Natural killer cell treated with Interleukin-12 subunit alpha and Interleukin-12 subunit beta and Interleukin-15 and Interleukin-18, amount 100 ng/mL, for 72 hours (primary cell): Measurements from ENCODE around the gene RAB9A. TPM values are rescaled to one million over a fixed set of nuclear protein-coding genes. Genes with fewer than 3 reads are reported as not detected.
A peak's percentile ranks its signal among the peaks of the same experiment; 100 is the strongest.

Experiments used
- ATAC-seq, 2 donors: fragments of 150-1000 bp; cut with Tn5 transposase in 1 of 2; sonication (Bioruptor Pico), chemical (Tn5 transposase) in 1 of 2; 2 replicates each; pipeline ENCODE4 v1.10.0; 2021
- DNase-seq: peaks from one replicate; pipeline ENCODE4 v3.0.0; 2022; ENCODE audit warnings: low spot score
- H3K27ac Mint-ChIP-seq, 2 donors: 1 replicate in 1 of 2; 2 replicates in 1 of 2; pipeline ENCODE4 v1.8.0; 2022; ENCODE audit warnings: mixed read lengths in 2 of 2, mild to moderate bottlenecking in 1 of 2, moderate library complexity in 1 of 2
- H3K27me3 Mint-ChIP-seq, 2 donors: 1 replicate in 1 of 2; 2 replicates in 1 of 2; pipeline ENCODE4 v1.8.0; 2022; ENCODE audit warnings: mixed read lengths in 2 of 2
- H3K36me3 Mint-ChIP-seq: one replicate; pipeline ENCODE4 v1.8.0; 2022; ENCODE audit warnings: mixed read lengths
- H3K4me1 Mint-ChIP-seq, 2 donors: 1 replicate in 1 of 2; 2 replicates in 1 of 2; pipeline ENCODE4 v1.8.0; 2022; ENCODE audit warnings: low read depth in 2 of 2, mixed read lengths in 2 of 2, mild to moderate bottlenecking in 1 of 2
- H3K4me3 Mint-ChIP-seq: one replicate; pipeline ENCODE4 v1.8.0; 2022; ENCODE audit warnings: mixed read lengths
- H3K9me3 Mint-ChIP-seq: 2 replicates; pipeline ENCODE4 v1.8.0; 2022; ENCODE audit warnings: mixed read lengths
- total RNA-seq, 2 donors: library from RNA; stranded (reverse); gene quantifications; one replicate each; pipeline ENCODE4 v1.2.3, GENCODE V29; 2022

RAB9A gene
- total RNA-seq, 2 donors from 2014 or later = 27.7 to 73.6 TPM

- peak overlapping the region; percentile 81 to 94 for H3K27ac Mint-ChIP-seq
- peaks cover 0 to 6% of the 10 kb centered on the region in 2 donors for H3K27me3 Mint-ChIP-seq
- no peak for ATAC-seq
- H3K9me3 Mint-ChIP-seq = no peaks in the 10 kb centered on the region
- H3K4me3 Mint-ChIP-seq = peak overlapping the region; percentile 88
- peaks cover 49 to 77% of the 10 kb centered on the region in 2 donors for H3K4me1 Mint-ChIP-seq
- DNase-seq = no peak
- peaks cover 22% of the 10 kb centered on the region for H3K36me3 Mint-ChIP-seq
These were observed 9.0 kb downstream of the RAB9A start for GRCh38 chrX:13697976-13698375.

DNA sequence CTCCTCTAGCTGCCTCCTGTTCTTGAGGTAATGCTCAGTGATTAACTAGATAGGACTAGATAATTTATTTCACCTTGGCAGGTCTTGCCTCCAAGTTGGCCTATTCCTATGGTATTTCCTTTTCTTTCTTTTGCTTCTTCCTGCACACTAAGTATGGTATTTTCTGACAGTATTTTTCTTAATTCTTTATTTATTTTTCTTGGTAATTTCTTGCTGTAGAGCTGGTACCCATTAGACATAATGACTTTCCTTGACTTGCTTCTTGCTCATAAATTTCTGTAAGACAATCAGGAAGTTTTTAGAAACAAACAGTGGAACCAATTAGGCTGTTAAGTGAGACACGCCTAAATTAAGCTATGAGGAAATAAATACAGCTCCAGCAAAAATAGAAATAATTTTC, 9.5 kb downstream of the RAB9A start:
- Mint-ChIP-seq H3K27me3 (peaks cover 0 to 2% of the 10 kb centered on the region in 2 donors), H3K36me3 (peaks cover 18% of the 10 kb centered on the region), H3K4me1 (peaks cover 45 to 77% of the 10 kb centered on the region in 2 donors), H3K27ac (peak overlapping the region; percentile 81 to 94), H3K4me3 (peak overlapping the region; percentile 72), H3K9me3 (no peaks in the 10 kb centered on the region)
- ATAC-seq (no peak), DNase-seq (no peak)

DNA sequence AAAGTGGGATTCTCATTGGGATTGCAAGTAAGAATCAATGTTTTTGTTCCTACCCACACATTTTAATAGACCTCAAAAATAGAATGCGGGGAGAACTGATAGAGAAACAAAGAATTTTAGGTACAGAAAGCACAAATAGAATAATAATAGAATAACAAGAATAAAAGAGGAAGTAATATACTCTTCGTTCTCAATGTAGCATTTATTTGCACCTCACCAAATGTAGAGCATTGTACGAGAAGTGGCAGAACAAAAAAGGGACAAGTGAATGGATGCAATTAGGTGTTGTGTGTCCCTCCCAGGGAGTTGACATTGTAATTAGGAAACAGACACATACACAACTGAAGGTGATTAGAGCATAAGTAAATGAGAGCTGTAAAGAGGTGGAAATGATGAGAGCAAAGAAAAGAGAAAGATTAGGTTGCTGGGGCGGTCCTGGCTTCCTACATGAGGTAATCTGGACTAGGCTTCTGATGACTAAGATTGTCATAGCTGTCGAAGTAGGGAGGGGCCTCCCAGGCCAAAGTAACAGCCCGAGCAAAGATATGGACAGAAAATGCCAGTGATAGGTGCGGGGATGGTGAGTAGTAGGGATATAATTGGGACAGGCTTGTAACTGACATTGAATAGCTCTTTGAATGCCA, 10.4 kb downstream of the RAB9A start:
- peaks cover 0 to 2% of the 10 kb centered on the region in 2 donors for H3K27me3 Mint-ChIP-seq
- no peaks in the 10 kb centered on the region for H3K9me3 Mint-ChIP-seq
- ATAC-seq = peak; percentile 74 to 81
- peaks cover 18% of the 10 kb centered on the region for H3K36me3 Mint-ChIP-seq
- peak overlapping the region; percentile 81 to 94 for H3K27ac Mint-ChIP-seq
- H3K4me3 Mint-ChIP-seq = peak overlapping the region; percentile 72
- no peak for DNase-seq
- H3K4me1 Mint-ChIP-seq = peaks cover 48 to 80% of the 10 kb centered on the region in 2 donors

- H3K27me3 Mint-ChIP-seq = peaks cover 0 to 2% of the 10 kb centered on the region in 2 donors
- H3K4me1 Mint-ChIP-seq = peaks cover 44 to 77% of the 10 kb centered on the region in 2 donors
- ATAC-seq (no peak), DNase-seq (no peak)
- H3K4me3 Mint-ChIP-seq = no peak overlapping the region
- H3K36me3 Mint-ChIP-seq = peaks cover 16% of the 10 kb centered on the region
- no peaks in the 10 kb centered on the region for H3K9me3 Mint-ChIP-seq
- peak overlapping the region; percentile 81 to 94 for H3K27ac Mint-ChIP-seq
These were observed 11.5 kb downstream of the RAB9A start for GRCh38 chrX:13700380-13700779.

DNA sequence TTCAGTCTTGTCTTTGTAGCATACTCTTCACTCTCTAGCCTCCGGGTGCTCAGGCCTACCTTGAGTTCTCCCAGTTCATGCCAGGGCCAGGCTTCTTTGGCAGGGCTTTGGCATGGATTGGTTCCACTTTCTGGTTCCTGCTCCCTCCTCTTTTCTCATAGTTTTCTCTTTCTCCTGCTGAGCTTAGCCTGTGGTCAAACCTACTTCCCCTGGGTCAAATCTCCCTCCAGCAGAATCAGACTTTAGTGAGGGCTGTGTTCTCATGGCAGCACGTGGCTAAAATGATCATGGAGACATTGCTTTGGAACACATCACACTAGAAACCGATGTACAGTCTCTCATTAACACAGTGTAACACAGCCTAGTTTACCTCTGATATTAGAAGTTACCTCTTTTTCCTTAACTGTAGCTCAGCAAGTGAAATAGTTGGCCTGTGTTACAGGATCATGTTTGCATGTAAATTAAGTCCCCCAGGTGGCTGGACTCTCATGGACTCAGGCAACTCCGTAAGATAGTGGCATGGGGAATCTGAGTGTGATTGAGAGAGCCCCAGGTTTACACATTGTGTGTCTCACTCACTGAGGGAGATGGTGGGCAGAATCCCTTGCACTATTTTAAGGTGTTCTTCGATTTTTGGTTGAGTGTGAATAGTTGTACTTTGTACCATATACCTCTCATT, 13.3 kb downstream of the RAB9A start:
- Mint-ChIP-seq H3K4me3 (peak overlapping the region; percentile 38), H3K27ac (peak overlapping the region; percentile 72 to 85), H3K27me3 (peaks cover 0 to 2% of the 10 kb centered on the region in 2 donors)

DNA sequence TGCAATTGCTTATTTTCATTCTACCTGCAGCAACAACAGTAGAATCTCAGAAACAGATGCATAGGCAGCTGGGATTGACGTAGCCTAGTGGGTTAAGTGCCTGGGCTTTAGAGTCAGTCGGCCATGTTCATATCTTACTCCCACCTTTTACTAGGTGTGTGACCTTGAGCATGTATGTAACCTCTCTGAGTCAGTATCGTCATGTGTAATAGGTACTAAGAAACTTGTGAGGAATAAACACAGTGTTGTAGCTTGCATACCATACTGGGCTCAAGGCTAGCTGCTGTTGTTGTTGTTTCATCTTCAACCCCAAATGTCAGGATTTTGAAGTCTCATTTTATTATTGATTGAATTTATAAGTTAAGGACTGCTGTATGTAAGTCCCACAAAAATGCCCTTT, 14.2 kb downstream of the RAB9A start:
- Mint-ChIP-seq H3K36me3 (peaks cover 17% of the 10 kb centered on the region), H3K27ac (peak overlapping the region; percentile 61 to 85), H3K4me1 (peaks cover 42 to 63% of the 10 kb centered on the region in 2 donors), H3K4me3 (no peak overlapping the region), H3K27me3 (peaks cover 0 to 2% of the 10 kb centered on the region in 2 donors), H3K9me3 (no peaks in the 10 kb centered on the region)
- DNase-seq (no peak), ATAC-seq (peak in 1 of 2 donors; percentile 33)

More for the DNA sequence above, 13.3 kb downstream of the RAB9A start:
- ATAC-seq (no peak), DNase-seq (no peak)
- H3K9me3 Mint-ChIP-seq = no peaks in the 10 kb centered on the region
- H3K4me1 Mint-ChIP-seq = peaks cover 39 to 69% of the 10 kb centered on the region in 2 donors
- peaks cover 17% of the 10 kb centered on the region for H3K36me3 Mint-ChIP-seq

GRCh38 chrX:13703589-13703988, 14.7 kb downstream of the RAB9A start:
- peaks cover 17% of the 10 kb centered on the region for H3K36me3 Mint-ChIP-seq
- peaks cover 0 to 2% of the 10 kb centered on the region in 2 donors for H3K27me3 Mint-ChIP-seq
- no peaks in the 10 kb centered on the region for H3K9me3 Mint-ChIP-seq
- H3K4me3 Mint-ChIP-seq = peak overlapping the region; percentile 40
- peak in 1 of 2 donors; percentile 31 for ATAC-seq
- DNase-seq = no peak
- peak overlapping the region; percentile 61 to 67 for H3K27ac Mint-ChIP-seq
- H3K4me1 Mint-ChIP-seq = peaks cover 42 to 61% of the 10 kb centered on the region in 2 donors

- Mint-ChIP-seq H3K36me3 (peaks cover 5% of the 10 kb centered on the region), H3K9me3 (no peaks in the 10 kb centered on the region), H3K27ac (peak overlapping the region; percentile 64 to 90), H3K4me3 (no peak overlapping the region), H3K27me3 (no peaks in the 10 kb centered on the region), H3K4me1 (peaks cover 18 to 23% of the 10 kb centered on the region in 2 donors)
- DNase-seq (no peak), ATAC-seq (no peak)
These were observed 22.2 kb downstream of the RAB9A start for GRCh38 chrX:13711141-13711540.

- Mint-ChIP-seq H3K36me3 (peaks cover 5% of the 10 kb centered on the region), H3K27me3 (no peaks in the 10 kb centered on the region), H3K4me3 (peak overlapping the region; percentile 68), H3K27ac (peak overlapping the region; percentile 92 to 93), H3K9me3 (no peaks in the 10 kb centered on the region), H3K4me1 (peaks cover 41% of the 10 kb centered on the region in 2 donors)
- ATAC-seq = peak; percentile 83 to 92
- no peak for DNase-seq
These were observed 27.5 kb downstream of the RAB9A start for GRCh38 chrX:13716455-13716854.

- Mint-ChIP-seq H3K27ac (peak overlapping the region; percentile 85 to 92), H3K4me3 (peak overlapping the region; percentile 53), H3K27me3 (no peaks in the 10 kb centered on the region), H3K36me3 (peaks cover under 1% of the 10 kb centered on the region), H3K9me3 (no peaks in the 10 kb centered on the region), H3K4me1 (peaks cover 39 to 41% of the 10 kb centered on the region in 2 donors)
- peak; percentile 57 to 66 for ATAC-seq
- no peak for DNase-seq
These were observed 28.0 kb downstream of the RAB9A start for GRCh38 chrX:13716905-13717304.

DNA sequence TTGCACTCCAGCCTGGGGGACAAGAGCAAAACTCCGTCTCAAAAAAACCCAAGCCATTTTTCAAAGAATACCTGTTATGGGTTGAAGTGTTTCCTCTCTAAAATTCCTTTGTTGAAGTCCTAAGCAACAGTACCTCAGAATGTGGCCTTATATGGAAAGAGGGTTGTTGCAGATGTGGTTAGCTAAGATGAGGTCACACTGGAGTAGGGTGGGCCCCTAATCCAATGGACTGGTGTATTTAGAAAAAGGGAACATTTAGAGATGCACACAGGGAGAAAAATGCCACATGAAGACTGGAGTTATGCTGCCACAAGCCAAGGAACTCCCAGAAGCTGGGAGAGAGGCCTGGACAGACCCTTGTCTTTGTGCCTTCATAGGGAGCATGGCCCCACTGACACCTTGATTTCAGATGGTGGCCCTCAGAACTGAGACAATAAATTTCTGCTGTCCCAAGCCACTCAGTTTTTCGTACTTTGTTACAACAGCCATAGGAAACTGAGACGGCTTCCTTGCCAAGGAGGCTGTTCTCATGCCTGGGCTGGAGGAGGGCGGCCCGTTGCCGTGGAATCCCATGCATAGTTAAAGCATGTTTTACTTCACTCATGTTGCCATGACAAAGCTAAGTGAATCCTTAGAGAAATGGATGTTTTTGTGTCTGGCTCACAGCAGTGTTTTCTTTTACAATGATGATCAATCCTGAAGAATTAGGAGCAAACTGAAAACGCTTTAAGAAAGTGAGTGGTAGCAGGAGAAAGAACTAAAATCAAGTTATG, 29.0 kb downstream of the RAB9A start:
- H3K27ac Mint-ChIP-seq = peak overlapping the region; percentile 85 to 92
- H3K4me1 Mint-ChIP-seq = peaks cover 42 to 44% of the 10 kb centered on the region in 2 donors
- ATAC-seq = no peak

DNA sequence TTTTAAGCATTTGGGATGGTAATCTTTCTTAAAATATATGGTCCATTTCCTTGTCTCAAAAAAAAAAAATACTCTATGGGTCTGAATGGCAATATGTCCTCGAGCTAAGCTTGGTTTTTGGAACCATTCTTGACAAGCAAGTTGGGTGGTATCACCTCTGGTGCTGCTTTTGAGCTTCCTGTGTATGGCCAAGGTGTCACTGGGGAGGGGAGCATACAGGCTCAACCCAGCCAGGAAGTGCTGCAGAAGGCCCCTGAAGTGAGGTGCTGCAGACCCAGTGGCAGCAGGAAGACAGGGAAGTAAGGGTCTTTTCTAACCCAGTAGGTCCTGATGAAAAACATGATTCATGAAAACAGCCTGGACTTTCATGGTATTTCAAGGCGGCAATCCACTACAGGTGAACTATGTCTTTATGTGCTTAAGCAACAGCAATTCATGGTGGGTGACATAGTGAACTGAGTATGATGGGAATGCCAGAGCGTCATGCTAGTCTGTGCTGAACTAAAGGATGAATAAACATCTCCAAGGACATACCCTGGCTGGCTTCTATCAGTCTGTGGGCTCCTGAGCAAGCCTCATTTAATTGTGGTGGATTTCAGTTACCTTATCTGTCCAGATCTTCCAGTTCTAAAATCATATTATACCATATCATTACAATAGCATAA, 30.4 kb downstream of the RAB9A start:
- Mint-ChIP-seq H3K36me3 (peaks cover 9% of the 10 kb centered on the region), H3K9me3 (no peaks in the 10 kb centered on the region), H3K4me3 (peak overlapping the region; percentile 37), H3K27me3 (no peaks in the 10 kb centered on the region), H3K27ac (peak overlapping the region; percentile 85 to 92), H3K4me1 (peaks cover 50 to 55% of the 10 kb centered on the region in 2 donors)
- DNase-seq (peak; percentile 65), ATAC-seq (peak; percentile 75 to 82)

More for the DNA sequence above, 29.0 kb downstream of the RAB9A start:
- Mint-ChIP-seq H3K9me3 (no peaks in the 10 kb centered on the region), H3K4me3 (peak overlapping the region; percentile 39), H3K27me3 (no peaks in the 10 kb centered on the region), H3K36me3 (no peaks in the 10 kb centered on the region)
- no peak for DNase-seq

DNA sequence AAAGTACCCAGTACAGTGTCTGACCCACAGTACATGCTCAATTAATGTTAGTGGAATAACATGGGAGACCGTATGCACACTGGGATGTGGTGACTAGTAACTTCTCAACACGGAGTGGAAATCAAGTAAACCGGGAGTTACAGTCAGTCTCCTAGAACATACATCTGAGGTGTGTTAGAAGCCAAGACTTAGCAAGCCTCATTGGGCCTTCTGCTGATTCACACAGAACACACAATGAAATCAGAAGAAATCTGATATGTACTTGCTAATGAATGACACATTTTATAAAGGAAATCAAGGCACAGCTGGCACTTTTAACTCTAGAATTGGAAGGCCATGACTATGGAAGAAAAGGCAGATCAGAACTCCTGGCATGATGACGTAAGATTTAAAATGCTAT, 32.4 kb downstream of the RAB9A start:
- H3K36me3 Mint-ChIP-seq = peaks cover 18% of the 10 kb centered on the region

More for the DNA sequence above, 32.4 kb downstream of the RAB9A start:
- DNase-seq (no peak), ATAC-seq (no peak)
- Mint-ChIP-seq H3K4me1 (peaks cover 59 to 63% of the 10 kb centered on the region in 2 donors), H3K27me3 (no peaks in the 10 kb centered on the region), H3K4me3 (no peak overlapping the region), H3K27ac (peak overlapping the region in 1 of 2 donors; percentile 40), H3K9me3 (no peaks in the 10 kb centered on the region)
